ENCODE results near the gene VARS1. TPM values are rescaled to one million over a fixed set of nuclear protein-coding genes. Genes with fewer than 3 reads are reported as not detected.
A peak's percentile ranks its signal among the peaks of the same experiment; 100 is the strongest.
"Not testable (repeated sequence)": the region's sequence is repeated elsewhere in the genome, so short reads cannot be mapped to it uniquely, and the experiment has no call there.

The VARS1 gene
- total RNA-seq, 1 donor: 52.0 TPM

- DNase-seq (ENCODE audit: low read depth in 2 of 3, low spot score in 2 of 3): peak; percentile 37 to 82 (median 80)
Measured at GRCh38 chr6:31822036-31822821, 26.7 kb upstream of the VARS1 start.

GRCh38 chr6:31821301-31822035 is 25.9 kb upstream of the VARS1 start:
- peak in 1 of 3 donors; percentile 56 for DNase-seq (ENCODE audit: low read depth in 2 of 3, low spot score in 2 of 3)

- not testable (repeated sequence) for DNase-seq (ENCODE audit: low read depth in 2 of 3, low spot score in 2 of 3)
Measured at GRCh38 chr6:31820399-31820798, 24.8 kb upstream of the VARS1 start.

GRCh38 chr6:31819871-31820299 is 24.3 kb upstream of the VARS1 start:
- DNase-seq (ENCODE audit: low read depth in 2 of 3, low spot score in 2 of 3): no peak

GRCh38 chr6:31817929-31818511 is 22.5 kb upstream of the VARS1 start:
- DNase-seq (ENCODE audit: low read depth in 2 of 3, low spot score in 2 of 3): not testable (repeated sequence)

- DNase-seq (ENCODE audit: low read depth in 2 of 3, low spot score in 2 of 3): peak in 1 of 3 donors; percentile 42
Measured at GRCh38 chr6:31817133-31817928, 21.8 kb upstream of the VARS1 start.

- DNase-seq (ENCODE audit: low read depth in 2 of 3, low spot score in 2 of 3): peak in 2 of 3 donors; percentile 84 to 92
Measured at GRCh38 chr6:31815025-31815838, 19.7 kb upstream of the VARS1 start, which contains the start of the genes HSPA1A and HSPA1L. HSPA1A (plus strand) TSS chr6:31815543; CDS start chr6:31815757, 214 bp downstream. HSPA1L (minus strand) TSS chr6:31815283; CDS start chr6:31811972, 3,311 bp downstream.

GRCh38 chr6:31814677-31815024 is 19.1 kb upstream of the VARS1 start:
- peak in 2 of 3 donors; percentile 82 to 85 for DNase-seq (ENCODE audit: low read depth in 2 of 3, low spot score in 2 of 3)

- no peak for DNase-seq (ENCODE audit: low read depth in 2 of 3, low spot score in 2 of 3)
Measured at GRCh38 chr6:31813465-31813849, 17.9 kb upstream of the VARS1 start.

- no peak for DNase-seq (ENCODE audit: low read depth in 2 of 3, low spot score in 2 of 3)
Measured at GRCh38 chr6:31811645-31812044, 16.1 kb upstream of the VARS1 start.

GRCh38 chr6:31808599-31808998 is 13.0 kb upstream of the VARS1 start:
- DNase-seq (ENCODE audit: low read depth in 2 of 3, low spot score in 2 of 3): not testable (repeated sequence)

GRCh38 chr6:31806470-31807272 is 11.1 kb upstream of the VARS1 start, which contains the start of gene LSM2:
LSM2 (minus strand) TSS chr6:31806966; CDS start chr6:31806757, 209 bp downstream.
- peak; percentile 91 to 98 (median 96) for DNase-seq (ENCODE audit: low read depth in 2 of 3, low spot score in 2 of 3)

GRCh38 chr6:31805939-31806469 is 10.5 kb upstream of the VARS1 start:
- no peak for DNase-seq (ENCODE audit: low read depth in 2 of 3, low spot score in 2 of 3)

GRCh38 chr6:31801031-31801927 is 5.7 kb upstream of the VARS1 start:
- DNase-seq (ENCODE audit: low read depth in 2 of 3, low spot score in 2 of 3): not testable (repeated sequence)

- DNase-seq (ENCODE audit: low read depth in 2 of 3, low spot score in 2 of 3): no peak
Measured at GRCh38 chr6:31799781-31800180, 4.2 kb upstream of the VARS1 start.

- DNase-seq (ENCODE audit: low read depth in 2 of 3, low spot score in 2 of 3): peak in 1 of 3 donors; percentile 48
Measured at GRCh38 chr6:31797588-31797987, 2.0 kb upstream of the VARS1 start.

GRCh38 chr6:31796993-31797385 is 1.4 kb upstream of the VARS1 start:
- DNase-seq (ENCODE audit: low read depth in 2 of 3, low spot score in 2 of 3): no peak

Measured in hematopoietic multipotent progenitor cell (in vitro differentiated cells).